Hematopoietic multipotent progenitor cell treated with erythropoietin and hydrocortisone succinate and interleukin-3 and kit ligand, for 8 days (in vitro differentiated cells): ENCODE measurements around the gene RNU6-1.

Experiments
- DNase-seq: peaks from one replicate; pipeline ENCODE4 v3.0.0-alpha.2; 2015

The RNU6-1 gene

DNA sequence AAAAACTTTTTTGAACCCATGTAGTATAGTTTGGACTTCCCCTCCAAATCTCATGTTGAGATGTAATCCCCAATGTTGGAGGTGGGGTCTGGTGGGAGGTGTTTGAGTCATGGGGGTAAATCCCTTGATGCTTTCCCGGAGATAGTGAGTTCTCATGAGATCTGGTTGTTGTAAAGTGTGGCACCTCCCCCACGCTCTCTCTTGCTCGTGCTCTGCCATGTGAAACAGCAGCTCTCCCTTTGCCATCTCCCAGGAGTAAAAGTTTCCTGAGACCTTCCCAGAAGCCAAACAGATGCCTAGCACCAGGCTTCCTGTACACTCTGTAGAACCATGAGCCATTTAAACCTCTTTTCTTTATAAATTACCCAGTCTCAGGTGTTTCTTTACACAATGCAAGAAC lies 16.0 kb upstream of the RNU6-1 start:
- DNase-seq = no peak

DNA sequence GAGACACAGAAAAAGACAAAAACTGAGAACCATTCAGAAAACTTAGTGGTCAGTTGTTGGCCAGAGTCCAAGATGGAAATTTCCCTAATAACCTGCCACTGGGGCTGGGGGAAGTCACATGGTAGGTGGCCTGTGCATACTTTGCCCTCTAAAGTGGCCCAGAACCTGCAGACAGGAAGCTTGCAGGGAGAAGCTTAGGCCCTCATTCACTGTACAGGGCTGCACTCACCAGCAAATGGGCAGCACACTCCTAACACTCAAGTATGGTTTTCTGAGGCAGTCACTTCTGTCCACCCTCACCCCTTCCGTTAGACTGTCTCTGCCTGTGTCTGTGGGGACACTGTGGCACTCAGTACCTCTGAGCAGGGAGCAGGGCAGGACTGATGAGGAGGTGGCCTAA lies 14.5 kb upstream of the RNU6-1 start:
- DNase-seq = no peak

DNA sequence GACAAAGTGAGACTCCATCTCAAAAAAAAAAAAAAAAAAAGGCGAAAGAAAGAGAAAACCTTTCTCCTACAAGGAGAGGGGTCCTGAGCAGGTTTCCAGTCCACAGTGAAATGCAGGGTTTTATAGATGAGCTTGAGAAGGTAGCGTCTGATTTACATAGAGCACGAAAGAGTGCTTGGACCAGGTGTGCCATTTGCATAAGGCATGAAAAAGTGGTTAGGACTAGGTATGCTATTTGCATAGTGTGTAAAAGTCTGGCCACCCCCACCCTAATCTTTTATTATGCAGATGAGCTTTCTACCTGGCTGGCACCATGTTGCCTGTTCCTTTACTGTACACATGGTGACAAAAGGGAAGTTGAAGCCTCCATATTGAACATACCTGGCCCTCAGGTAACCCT lies 13.6 kb upstream of the RNU6-1 start:
- DNase-seq = no peak

GRCh38 chr15:67852418-67852817 lies 12.6 kb upstream of the RNU6-1 start:
- DNase-seq = peak; percentile 80

- no peak for DNase-seq
Measured at GRCh38 chr15:67850994-67851571, 11.2 kb upstream of the RNU6-1 start.

DNA sequence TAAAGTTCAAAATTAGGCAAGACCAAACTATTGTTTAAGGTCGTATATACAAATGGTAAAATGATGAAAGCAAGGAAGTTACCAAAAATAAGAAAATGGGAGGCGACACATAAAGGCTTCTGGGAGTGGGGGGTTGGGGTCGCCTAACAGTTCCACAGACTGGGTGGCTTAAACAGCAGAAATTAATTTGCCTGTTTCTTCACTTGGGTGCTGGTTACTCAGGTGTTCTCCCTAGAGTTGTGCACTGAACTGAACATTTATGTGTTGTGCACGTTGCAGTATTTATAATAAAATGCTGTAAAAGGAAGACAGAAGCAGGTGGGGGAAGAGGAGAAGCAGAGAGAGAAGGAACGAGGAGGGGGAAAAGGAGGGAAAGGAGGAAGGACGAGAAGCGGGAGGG lies 10.5 kb upstream of the RNU6-1 start:
- no peak for DNase-seq

DNA sequence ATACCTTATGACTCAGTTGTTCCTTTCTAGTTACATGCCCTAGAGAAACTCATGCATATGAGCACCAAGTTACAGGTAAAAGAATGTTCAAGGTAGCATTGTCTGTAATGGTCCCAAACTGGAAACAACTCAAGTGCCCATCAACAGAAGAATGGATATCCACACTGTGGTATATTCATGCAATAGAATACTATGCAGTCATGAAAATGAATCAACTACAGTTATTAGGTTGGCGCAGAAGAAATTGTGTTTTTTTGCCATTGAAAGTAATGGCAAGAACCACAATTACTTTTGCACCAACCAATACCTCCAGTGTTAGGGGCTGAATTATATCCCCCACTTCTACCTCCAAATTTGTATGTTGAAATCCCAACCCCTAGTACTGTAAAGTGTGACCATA lies 9.7 kb upstream of the RNU6-1 start:
- no peak for DNase-seq

DNA sequence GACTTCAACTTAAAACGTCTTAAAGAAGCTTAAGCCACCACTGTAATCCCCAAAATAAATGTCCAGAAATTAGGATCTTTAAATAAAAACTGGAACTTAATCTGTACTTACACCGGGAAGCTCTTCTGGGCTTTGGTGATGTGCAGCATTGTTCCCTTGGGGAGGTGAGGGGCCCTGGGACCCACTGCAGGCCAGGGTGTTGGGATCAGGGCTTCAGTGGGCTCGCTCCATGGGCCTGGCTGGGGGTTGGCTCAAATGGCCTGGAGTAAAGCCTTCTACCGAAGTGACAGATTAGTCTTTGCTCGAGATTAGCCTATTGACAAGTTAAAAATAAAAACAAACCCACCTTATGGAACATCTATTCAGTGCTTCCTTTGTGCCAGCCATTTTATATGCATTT lies 6.1 kb upstream of the RNU6-1 start:
- DNase-seq = no peak

DNA sequence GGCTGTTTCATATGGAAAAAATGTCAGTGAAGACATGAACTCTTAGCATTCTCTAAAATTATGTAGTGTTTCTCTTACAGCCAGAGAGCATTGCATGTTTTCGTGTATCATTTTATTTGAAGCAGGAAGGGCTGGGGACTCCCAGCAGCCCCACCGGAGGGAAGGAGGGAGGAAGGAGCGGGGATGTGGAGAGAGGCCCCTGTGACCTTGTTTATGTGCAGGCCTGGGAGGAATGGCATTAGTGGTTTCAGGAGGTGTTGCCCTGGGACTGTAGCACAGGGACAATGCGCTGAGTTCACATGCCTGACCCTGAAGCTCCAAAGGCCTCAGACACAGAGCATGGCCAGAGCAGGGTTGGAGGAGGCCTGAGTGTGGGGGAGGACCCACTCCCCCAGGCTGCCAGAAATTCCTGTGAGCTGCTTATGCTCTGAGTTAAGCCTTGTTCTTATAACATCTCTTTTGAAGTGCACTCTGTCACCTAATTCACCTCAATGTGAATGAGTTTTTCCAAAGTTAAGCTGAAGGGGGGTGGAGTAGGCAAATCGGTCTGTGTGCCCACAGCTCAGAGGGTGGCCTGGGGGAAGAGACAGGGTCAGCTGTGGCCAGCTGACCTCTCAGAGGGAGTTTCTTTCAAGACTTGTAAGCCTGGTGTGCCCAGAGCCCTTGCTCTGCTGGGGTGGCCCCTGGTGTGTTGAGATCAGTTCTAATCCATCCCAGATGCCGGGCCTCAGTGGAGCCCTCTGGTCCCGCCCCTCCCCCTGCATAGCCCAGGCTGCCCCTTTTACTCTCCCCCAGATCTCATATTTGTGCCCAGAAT lies 3.9 kb upstream of the RNU6-1 start:
- DNase-seq = no peak

DNA sequence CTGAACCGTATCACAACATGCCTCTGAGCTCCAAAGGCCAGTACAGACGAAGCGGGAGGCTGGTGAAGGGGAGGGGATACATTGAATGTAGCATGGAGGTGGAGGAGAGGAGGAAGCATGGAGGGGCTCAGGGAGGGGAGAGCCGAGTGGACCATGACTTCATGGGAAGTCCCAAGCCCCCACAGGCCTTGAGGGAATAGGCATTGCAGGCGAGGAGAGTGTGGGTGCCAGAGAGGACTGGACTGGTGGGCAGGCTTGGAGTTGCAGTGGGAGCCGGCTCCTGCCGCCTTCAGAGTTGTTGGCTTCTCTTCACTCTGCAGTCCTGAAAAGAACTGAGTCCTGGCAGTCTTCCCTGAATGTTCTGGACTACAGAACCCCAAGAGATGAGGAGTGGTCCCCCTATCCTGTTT lies 3.3 kb upstream of the RNU6-1 start:
- no peak for DNase-seq

DNA sequence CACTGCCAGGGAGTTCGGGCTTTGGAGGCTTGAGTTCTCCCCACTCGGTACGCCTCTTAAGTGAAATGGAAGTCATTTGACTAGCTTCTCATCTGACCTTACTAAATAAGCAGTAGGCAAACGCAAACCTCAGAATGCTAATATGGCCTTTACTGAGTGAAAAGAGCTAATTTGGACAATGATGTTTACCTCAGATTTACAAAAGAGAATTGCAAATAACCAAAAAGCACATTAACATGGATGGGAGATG lies 1.6 kb upstream of the RNU6-1 start:
- no peak for DNase-seq

- DNase-seq = peak; percentile 34
Measured at GRCh38 chr15:67840749-67841512, 1.1 kb upstream of the RNU6-1 start.

GRCh38 chr15:67839499-67839928 lies 331 bp downstream of the RNU6-1 start:
- DNase-seq = no peak

DNA sequence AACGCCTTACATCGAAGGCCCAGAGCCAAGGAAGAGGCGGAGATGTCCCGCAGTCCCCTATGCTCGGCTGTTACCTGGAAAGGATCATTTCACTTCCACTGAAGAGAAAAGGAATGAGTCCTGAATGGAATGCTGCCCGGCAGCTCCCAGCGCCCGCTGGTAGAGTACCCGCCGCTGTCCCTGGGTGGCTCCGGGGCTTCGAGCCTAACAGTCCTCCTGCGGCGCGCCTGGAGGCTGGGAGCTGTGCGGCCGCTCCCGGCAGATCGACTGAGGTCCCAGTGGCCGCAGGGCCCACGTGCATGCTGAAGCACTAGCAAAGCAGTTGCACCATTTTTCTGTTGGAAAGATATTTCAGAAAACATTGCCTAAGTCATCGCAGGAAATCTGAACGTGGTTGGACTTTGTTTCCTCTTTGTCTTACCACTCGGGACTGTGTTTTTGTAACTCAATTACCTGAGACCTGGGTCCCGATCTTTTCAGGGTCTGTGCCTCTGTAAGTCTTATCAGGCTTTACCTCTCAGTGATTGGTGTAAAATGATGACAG lies 984 bp downstream of the RNU6-1 start:
- DNase-seq = peak; percentile 43

GRCh38 chr15:67836955-67837354 lies 2.9 kb downstream of the RNU6-1 start:
- no peak for DNase-seq

DNA sequence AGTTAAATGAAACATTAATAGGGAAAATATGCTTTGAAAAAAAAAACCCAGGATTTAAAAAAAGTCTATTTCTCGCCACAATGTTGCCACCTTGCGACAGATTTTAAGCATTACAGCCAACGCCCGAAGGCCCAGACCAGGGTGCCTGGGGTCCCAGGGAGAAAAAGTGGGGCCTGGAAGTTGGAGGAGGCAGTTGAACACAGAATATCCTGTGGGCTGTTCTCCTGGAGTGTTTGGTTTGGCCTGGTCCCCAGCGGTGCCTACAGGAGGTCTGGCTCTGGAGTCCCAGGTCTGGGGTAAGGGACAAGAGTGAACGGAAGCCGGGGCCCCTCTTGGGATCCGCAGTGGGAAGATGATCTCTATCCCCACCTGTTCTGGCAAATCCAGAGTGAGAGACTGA lies 3.4 kb downstream of the RNU6-1 start:
- DNase-seq = peak; percentile 53

DNA sequence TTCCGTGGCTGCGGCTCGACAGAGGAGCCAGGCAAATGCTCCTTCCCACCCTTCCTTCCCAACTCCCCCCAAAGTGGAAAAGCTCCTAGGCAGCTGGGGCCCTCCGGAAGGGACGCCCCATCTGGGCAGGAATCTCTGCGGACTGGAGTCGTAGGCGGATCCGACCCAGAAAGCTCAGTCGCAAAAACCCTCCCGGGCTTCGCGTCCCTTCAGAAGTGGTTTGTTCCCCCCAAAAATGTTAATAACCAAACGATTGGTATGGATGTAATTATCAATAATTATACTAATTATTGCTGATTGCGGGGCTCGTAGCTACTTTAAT lies 3.8 kb downstream of the RNU6-1 start:
- no peak for DNase-seq

DNA sequence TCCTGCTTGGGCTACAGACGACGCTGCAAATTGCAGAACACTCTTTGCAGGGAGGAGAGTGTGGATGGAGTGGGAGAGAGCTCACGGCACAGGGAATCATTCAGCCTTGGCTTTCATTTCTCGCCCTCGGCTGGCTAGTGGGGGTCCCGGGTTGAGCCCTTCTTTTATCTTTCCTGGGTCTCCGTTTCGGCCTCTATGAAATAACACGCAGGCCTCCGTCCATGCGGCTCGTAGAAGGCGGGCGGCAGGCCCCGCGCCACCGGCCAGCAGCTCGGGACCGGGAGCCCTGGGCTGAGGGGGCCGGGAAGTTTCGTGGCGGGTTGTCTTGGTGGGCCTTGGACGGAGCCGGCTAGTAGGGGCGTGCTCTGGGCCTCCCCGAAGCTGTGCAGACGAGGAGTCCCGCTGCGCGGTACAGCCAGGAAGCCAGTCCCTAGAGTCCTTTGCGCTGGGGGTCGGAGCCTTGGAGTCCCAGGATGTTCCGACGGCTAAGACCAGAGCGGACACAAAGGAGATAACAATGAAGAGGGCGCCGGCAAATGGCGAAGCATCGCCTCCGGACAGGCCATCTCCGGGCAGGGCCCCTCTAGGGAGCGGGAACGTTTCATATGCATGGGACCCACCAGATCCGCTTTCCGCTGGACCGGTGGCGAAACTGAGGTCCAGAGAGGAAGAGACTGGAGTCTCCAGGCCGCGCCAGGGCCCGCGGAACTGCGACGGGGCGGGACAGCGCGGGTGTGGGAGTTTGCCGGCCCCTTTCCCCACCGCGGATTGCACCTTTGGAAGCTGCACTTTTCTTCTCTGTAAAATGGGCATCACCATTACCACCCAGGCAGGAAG lies 4.3 kb downstream of the RNU6-1 start:
- DNase-seq = no peak

GRCh38 chr15:67834581-67835296 lies 5.1 kb downstream of the RNU6-1 start:
- DNase-seq = no peak

DNA sequence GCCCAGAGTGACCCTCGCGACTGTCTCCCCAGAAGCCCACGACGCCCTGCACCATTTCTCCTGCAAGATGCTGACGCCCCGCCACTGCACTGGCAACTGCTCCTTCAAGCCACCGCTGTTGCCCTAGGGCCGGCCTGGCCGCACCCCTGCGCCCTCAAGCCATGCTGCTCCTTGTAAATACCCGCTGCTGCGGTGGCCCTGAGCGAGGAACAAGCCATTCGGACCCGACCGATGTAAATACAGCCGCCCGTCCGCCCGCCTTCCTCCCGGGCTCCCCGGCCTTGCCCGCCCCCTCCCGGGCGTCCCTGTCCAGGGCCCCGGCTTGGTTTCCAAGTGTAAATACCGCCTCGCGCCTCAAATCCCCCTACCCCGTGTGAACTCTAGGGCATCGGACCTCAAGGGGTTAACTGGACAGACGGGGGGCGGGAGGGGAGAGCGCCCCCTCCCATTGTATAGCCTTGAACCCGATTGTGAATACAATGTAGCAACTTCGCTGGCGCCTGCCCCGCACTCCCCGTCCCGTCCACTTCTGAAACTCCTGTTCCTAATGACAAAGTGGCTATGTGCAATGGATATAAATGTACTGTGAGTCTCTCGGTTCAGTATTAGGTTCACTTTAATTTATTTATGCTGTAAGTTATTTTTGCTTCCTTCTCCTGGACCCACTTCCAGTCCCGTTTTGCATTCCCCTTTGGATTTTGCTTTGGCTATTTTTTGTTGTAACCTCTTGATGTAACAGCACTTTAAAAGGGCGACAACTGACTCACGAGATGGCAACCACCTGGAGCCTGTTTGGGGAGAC lies 5.9 kb downstream of the RNU6-1 start:
- DNase-seq = peak; percentile 24

- no peak for DNase-seq
Measured at GRCh38 chr15:67832897-67833709, 6.7 kb downstream of the RNU6-1 start.
